H4 (cell line): ENCODE measurements around the gene FOXE1. TPM values are rescaled to one million over a fixed set of nuclear protein-coding genes. Genes with fewer than 3 reads are reported as not detected.

ENCODE experiments used
- DNase-seq: peaks from one replicate; pipeline ENCODE4 v3.0.0-alpha.2; 2015; ENCODE audit warnings: low spot score
- total RNA-seq: library from RNA; depleted of rRNA; stranded (reverse); fragments of >200 nt; shearing (Covaris generic); gene quantifications from 2 replicates; pipeline ENCODE4 v1.2.3, GENCODE V29; 2014

FOXE1 gene
- total RNA-seq, 1 experiment from 2014 or later, result not detected

- DNase-seq, result no peak
Observed at GRCh38 chr9:97866300-97866699, 13.3 kb downstream of the FOXE1 start.

DNA sequence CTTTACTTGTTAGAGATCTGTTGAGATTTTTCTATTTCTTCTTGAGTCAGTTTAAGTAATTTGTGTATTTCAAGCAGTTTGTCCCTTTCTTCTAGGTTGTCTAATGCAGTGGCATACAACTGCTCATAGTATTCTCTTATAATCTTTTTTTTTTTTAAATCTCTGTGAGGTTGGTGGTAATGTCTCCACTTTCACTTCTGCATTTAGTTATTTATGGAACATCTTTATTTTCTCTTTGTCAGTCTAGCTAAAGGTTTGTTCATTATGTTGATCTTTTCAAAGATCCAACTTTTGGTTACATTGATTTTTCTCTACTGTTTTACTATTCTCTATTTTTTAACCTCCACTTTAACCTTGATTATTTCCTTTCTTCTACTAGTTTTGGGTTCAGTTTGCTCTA, 13.8 kb downstream of the FOXE1 start:
- no peak for DNase-seq

DNA sequence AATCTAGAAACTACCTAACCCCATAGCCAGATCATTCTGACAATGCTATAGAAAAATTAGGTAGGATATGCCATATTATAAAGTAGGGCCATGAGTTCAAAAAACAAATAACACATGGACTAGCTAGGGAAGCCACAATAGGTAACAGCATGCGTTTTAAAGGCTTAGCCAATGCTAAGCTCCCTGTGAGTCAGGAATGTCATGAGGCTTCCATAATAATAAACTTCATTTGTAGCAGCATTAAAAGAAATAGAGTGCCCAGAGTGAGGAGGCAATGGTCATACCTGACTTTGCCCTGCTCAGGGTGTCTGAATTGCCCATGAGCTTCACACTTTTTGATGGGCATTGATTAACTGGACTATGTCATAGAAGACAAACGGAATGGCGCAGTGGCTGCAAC, 15.8 kb downstream of the FOXE1 start:
- DNase-seq, result no peak

GRCh38 chr9:97873425-97873824, 20.4 kb downstream of the FOXE1 start:
- DNase-seq, result no peak

- peak; percentile 58 for DNase-seq
Observed at GRCh38 chr9:97873882-97874281, 20.9 kb downstream of the FOXE1 start.

- no peak for DNase-seq
Observed at GRCh38 chr9:97874624-97875023, 21.6 kb downstream of the FOXE1 start.

DNA sequence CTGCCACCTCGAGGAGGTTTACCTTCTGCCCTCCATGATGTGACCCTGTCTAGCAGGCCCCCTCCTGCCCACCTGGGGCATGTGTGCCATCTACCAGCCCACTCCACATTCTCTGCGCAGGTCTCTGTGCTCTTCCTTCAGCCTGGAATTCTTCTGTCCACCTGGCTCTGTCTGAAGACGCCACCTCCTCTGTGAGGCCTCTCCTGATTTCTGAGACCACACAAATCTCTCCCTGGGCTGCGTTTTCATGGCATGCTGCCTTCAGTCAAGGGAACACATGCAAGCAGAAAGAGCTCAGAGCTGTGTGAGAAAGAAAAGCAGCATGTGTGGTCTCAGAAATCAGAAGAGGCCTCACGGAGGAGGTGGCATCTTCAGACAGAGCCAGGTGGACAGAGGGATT, 22.1 kb downstream of the FOXE1 start:
- DNase-seq, result no peak

DNA sequence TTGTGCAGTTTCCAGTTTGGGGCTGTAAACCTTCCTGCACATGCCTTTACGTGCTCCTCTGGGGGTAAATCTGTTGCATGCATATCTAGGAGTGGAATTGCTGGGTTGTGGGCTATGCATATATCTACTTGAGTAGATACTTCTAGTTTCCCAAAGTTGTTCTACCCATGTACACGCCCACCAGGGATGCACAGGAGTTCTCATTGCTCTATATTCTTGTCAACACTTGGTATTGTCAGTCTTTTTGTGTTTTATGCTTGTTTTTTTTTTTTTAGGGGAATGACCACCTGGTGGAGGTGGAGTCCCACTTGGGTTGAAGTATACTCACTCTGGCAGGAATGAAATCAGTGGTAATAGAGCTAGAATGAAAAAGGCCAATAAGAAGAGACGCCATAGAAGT, 23.0 kb downstream of the FOXE1 start:
- no peak for DNase-seq

- DNase-seq, result no peak
Observed at GRCh38 chr9:97880336-97880735, 27.3 kb downstream of the FOXE1 start.

DNA sequence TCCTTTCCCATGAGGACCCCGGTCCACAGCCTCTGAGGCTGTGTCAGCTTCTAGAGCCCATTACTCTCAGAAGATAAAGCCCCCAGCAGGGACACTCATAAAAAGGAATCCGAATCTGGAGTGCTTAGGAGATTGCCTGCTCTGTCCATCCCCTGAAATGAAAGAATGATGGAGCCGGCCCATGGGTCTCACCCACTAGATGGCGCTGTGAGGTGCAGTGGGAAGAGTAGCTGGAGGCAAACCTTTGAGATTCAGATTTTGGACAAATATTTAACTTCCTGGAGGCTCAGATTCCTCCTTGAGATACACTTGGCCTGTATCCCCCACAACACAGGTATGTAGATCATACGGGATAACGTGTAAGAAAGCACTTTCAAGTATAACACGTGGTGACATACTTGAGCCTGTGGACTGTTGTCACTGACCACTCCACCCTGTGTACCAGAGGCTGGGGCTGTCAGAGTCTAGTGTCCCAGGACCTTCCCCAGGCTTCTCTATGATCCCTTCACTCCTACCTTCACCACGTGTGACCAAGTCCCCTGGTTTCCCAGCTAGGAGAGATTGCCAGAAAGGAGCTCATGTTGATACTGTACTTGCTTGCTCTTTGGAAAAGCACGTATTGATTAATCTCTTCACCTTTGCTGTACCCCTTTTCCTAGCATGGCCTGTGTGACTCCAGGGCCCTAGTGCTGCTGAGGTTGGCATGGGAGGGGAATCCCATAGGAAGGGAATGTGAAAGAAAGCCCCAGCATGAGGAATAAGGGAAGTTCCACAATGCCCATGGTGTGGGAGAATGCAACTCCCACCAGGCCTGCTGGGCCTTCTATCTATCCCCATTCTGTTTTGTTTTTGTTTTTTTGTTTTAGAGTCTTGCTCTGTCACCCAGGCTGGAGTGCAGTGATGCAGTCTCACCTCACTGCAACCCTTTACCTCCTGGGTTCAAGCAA, 37.2 kb downstream of the FOXE1 start:
- no peak for DNase-seq

- DNase-seq, result no peak
Observed at GRCh38 chr9:97891736-97892135, 38.7 kb downstream of the FOXE1 start.

DNA sequence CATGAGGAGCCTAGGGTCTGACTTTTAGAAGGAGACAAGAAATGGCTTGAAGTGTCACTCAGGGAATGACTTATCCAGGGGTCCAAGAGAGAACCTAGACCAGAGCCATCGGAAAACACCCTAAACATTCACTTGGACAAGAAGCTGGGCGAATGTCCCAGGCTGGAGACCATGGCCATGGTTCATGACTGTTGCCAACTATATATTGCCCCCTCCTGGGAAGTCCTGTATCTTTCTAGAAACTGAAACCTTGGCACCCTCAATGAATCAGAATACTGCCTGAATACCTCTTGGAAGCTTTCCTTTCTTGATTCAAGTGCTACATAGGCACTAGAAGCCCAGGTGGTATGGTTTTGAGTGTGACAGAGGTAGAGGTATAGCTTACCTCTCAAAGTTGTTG, 39.4 kb downstream of the FOXE1 start:
- DNase-seq, result no peak

DNA sequence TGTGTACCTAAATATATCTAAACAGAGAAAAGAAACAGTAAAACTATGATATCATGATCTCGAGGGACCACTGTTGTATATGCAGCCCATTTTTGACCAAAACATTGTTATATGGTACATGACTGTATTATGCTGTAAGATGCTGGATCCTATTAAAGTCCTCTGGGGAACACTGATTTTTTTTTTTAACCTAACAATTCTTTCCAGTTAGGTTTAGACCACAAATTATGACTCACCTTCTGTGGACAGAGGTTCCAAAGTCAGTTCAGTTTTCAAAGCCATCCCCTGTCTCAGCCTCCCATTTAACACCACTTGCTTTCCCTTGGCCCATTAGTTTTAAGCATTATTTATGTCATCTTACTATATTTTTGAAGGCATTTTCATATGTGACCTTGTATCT, 42.2 kb downstream of the FOXE1 start:
- DNase-seq, result no peak

DNA sequence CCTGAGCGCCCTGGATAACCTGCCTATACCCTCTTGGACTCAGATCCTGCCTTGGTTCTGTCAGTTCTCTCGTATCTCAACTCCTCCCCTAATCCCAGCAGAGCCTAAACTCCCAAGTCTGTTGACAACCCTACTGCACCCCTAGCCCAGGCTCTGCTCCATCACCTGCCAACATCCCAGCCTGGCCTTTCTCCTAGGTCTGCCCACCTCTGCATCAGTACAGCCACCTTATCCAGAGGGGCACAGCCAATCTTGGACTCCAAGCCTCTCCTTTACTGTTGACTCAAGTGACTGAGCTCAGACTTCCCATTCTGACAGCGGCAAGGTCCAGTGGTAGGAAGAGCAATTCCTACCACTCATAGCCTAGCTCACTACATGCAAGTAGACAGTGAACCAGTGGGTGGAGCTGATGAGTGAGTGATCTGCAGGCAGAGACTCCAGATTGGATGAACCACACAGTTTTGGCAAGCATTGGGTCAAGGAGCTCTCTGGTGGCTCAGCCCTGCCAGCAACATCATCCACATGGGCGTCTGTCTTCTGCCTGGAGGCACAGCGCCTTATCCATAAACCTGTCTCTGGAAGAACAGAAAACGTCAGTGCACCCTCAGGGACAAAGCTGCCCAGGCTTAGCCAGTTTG, 42.8 kb downstream of the FOXE1 start:
- peak; percentile 35 for DNase-seq

DNA sequence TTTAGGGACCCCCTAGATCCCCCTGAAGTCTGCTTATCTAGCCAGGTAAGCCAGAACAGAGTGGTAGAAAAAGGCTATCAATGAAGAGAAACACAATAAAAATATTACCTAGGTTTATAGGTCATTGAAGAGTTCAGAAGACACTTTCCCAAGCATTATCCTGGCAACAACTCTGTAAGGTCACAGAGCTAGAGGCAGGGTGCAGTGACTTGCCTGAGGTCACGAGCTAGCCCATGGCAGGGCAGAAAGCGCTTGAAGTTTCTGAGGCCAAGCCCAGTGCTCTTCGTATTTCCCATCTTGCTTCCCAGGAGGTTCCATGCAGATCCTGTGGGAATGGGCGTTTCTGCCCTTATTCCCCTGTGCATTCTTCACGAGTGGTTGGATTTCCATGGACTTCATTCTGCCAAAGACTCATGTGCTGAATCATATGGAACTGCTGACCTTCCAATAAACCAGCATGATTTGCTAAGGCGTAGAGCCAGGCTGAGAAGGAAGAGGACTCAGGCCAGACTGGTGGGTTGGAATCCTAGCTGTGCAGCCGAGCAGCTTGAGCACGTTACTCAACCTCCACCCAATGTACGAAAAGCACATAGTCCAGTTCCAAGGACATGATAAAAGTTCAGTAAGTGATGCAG, 47.2 kb downstream of the FOXE1 start:
- no peak for DNase-seq

- peak; percentile 24 for DNase-seq
Observed at GRCh38 chr9:97900738-97901565, 47.9 kb downstream of the FOXE1 start.

- DNase-seq, result no peak
Observed at GRCh38 chr9:97903177-97903576, 50.2 kb downstream of the FOXE1 start.

DNA sequence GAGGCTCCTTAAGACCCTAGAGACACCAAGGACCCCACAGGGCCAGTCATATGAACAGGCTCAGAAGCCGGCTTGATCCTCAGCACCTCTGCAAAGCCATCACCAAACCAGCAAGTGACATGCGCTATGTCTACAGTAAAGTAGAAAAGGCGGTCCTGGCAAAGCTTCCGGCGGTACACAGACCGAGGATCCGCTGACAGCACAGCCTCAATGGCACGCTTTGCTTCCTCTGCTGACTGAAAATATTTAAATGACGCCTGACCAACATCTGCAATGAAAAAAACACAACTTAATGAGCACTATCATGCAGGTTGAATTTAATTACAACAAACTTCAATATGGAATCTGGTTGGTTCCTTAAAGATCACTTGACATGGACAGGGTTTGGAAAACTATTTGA, 51.7 kb downstream of the FOXE1 start:
- DNase-seq, result no peak

DNA sequence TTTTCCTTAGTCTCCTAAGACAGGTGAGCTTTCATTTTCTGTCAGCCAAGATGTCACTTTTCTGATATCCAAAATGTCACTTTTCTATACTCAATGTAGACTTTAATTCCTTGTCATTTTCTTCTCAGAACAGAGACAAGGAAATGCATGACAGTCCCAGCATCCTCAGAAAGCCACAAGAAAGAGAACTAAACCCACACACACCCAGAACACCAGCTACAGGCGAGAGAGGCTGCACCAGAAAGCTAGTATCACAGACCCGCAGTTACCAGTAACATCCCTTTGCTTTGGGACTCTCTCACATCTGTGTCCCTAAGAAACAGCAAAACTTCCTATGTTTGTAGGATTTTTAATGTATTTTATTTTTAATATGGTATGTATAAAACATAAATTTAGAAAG, 52.2 kb downstream of the FOXE1 start:
- DNase-seq, result no peak
